H1 (cell line): Measurements from ENCODE around the gene CAPN8. TPM values are rescaled to one million over a fixed set of nuclear protein-coding genes. Genes with fewer than 3 reads are reported as not detected.

Experiments used
- E2F6 ChIP-seq: IDR thresholded peaks from 2 replicates; pipeline ENCODE4 v1.6.1; 2012; ENCODE audit warnings: inconsistent platforms
- TBP ChIP-seq: IDR thresholded peaks from 2 replicates; pipeline ENCODE4 v1.6.1; 2011; ENCODE audit warnings: low read depth, low read length, improper control_type of control experiment
- polyA plus RNA-seq, 7 experiments: library from polyadenylated mRNA; depleted of rRNA in 3 of 7; stranded (reverse) in 5 of 7; unstranded in 2 of 7; fragments of >200 nt in 5 of 7; fragments of 200-250 nt in 2 of 7; gene quantifications; 1 replicate in 5 of 7; 2 replicates in 1 of 7; 4 replicates in 1 of 7; pipeline versions ENCODE4 v1.2.1 to v1.2.3, GENCODE V29; 2011 to 2013; ENCODE audit warnings: missing spikeins in 2 of 7, mixed read lengths in 2 of 7
- total RNA-seq: library from RNA; stranded (reverse); fragmentation: NEBNext Ultra II Directional; extraction: Animal tissue kit (Norgen Biotek cat#: 25700); gene quantifications from 2 replicates; pipeline ENCODE4 v1.2.1, GENCODE V29; 2021

Gene CAPN8
- total and polyA plus RNA-seq, 2 of the 8 experiments (the other 6 are each of a cell fraction or from before 2014, with no cell fraction given) = 0.20 to 0.26 TPM

DNA sequence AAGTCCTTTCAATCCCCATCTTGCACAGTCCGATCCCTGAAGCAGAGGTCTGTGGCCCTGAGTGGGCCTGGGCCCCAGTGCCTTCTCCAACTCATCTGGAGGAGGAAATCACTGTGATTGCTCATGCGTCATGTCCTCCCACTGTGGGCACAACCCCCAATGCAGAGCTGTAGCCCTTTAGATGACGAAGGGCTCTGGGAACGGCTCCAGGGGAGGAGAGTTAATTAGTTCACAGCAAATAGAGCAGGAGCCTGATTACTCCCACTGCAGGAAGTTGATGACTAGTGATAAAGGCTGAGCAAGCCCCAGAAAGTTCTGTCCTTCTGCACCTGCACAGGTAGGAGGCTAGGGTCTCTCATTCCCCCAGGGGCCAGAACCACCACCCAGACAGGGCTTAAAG, 160.8 kb downstream of the CAPN8 start (continued):
- TF ChIP-seq E2F6 (no peak), TBP (no peak)
